NCI-H748 (cell line): Measurements from ENCODE around the gene PRRX1.

Source experiments
- DNase-seq: peaks from one replicate; lab custom pipeline; 2025; ENCODE audit not compliant: unreplicated experiment; lab: John Stamatoyannopoulos, UW

PRRX1 gene

GRCh38 chr1:170663404-170664092 lies 383 bp upstream of the PRRX1 start:
- no peak for DNase-seq

GRCh38 chr1:170664828-170665612 lies 1.1 kb downstream of the PRRX1 start:
- peak; percentile 25 for DNase-seq

GRCh38 chr1:170665629-170666028 lies 1.7 kb downstream of the PRRX1 start:
- DNase-seq: no peak

- no peak for DNase-seq
These were observed 2.8 kb downstream of the PRRX1 start for GRCh38 chr1:170666541-170667254.

- peak; percentile 57 for DNase-seq
These were observed 4.5 kb downstream of the PRRX1 start for GRCh38 chr1:170668209-170669106.

GRCh38 chr1:170669107-170669445 lies 5.1 kb downstream of the PRRX1 start:
- no peak for DNase-seq

- DNase-seq: no peak
These were observed 5.9 kb downstream of the PRRX1 start for GRCh38 chr1:170669586-170670530.

GRCh38 chr1:170670802-170671628 lies 7.1 kb downstream of the PRRX1 start:
- DNase-seq: no peak

- no peak for DNase-seq
These were observed 7.7 kb downstream of the PRRX1 start for GRCh38 chr1:170671629-170671963.

- DNase-seq: no peak
These were observed 8.4 kb downstream of the PRRX1 start for GRCh38 chr1:170672316-170672715.

GRCh38 chr1:170674239-170674638 lies 10.3 kb downstream of the PRRX1 start:
- no peak for DNase-seq

GRCh38 chr1:170674986-170675385 lies 11.1 kb downstream of the PRRX1 start:
- no peak for DNase-seq

GRCh38 chr1:170675865-170676264 lies 11.9 kb downstream of the PRRX1 start:
- DNase-seq: no peak

GRCh38 chr1:170676628-170677027 lies 12.7 kb downstream of the PRRX1 start:
- DNase-seq: no peak

- no peak for DNase-seq
These were observed 14.2 kb downstream of the PRRX1 start for GRCh38 chr1:170678027-170678600.

- no peak for DNase-seq
These were observed 16.5 kb downstream of the PRRX1 start for GRCh38 chr1:170680428-170680827.

- DNase-seq: no peak
These were observed 18.2 kb downstream of the PRRX1 start for GRCh38 chr1:170682169-170682568.

- no peak for DNase-seq
These were observed 18.9 kb downstream of the PRRX1 start for GRCh38 chr1:170682809-170683208.

- DNase-seq: no peak
These were observed 21.2 kb downstream of the PRRX1 start for GRCh38 chr1:170685166-170685565.
